CD14-positive monocyte (primary cell): ENCODE results near the gene TRABD2B. TPM values are rescaled to one million over a fixed set of nuclear protein-coding genes. Genes with fewer than 3 reads are reported as not detected.

Source experiments
- DNase-seq, 3 donors: peaks; one replicate each; pipeline ENCODE4 v3.0.0-alpha.2; 2011 to 2022
- H2AFZ ChIP-seq: 2 replicates; pipeline ENCODE4 v1.6.0; 2012; ENCODE audit warnings: mild to moderate bottlenecking, low read depth, low read length, inconsistent platforms; ENCODE audit not compliant: insufficient read depth, poor library complexity, severe bottlenecking
- H3K27ac ChIP-seq, 2 donors: 1 replicate in 1 of 2; 2 replicates in 1 of 2; pipeline ENCODE4 v1.5.1; 2012 to 2013; ENCODE audit warnings: low read length in 2 of 2, control low read depth in 1 of 2, inconsistent platforms in 1 of 2, low read depth in 1 of 2, mild to moderate bottlenecking in 1 of 2
- H3K27me3 ChIP-seq, 2 donors: one replicate each; pipeline versions ENCODE4 v1.6.0 to v1.6.1; 2011 to 2013; ENCODE audit warnings: low read length in 2 of 2; ENCODE audit not compliant: control insufficient read depth in 2 of 2, insufficient read depth in 2 of 2
- H3K36me3 ChIP-seq, 2 donors: replicated peaks in 1 of 2; 1 replicate in 1 of 2; 2 replicates in 1 of 2; pipeline versions ENCODE4 v1.5.1 to v1.6.1; 2012 to 2013; ENCODE audit warnings: low read length in 2 of 2, control low read depth in 1 of 2, inconsistent platforms in 1 of 2, mild to moderate bottlenecking in 1 of 2; ENCODE audit not compliant: insufficient read depth in 2 of 2, control insufficient read depth in 1 of 2
- H3K4me1 ChIP-seq, 2 donors: 1 replicate in 1 of 2; 2 replicates in 1 of 2; pipeline versions ENCODE4 v1.5.1 to v1.6.1; 2012 to 2013; ENCODE audit warnings: low read length in 2 of 2, control low read depth in 1 of 2, inconsistent platforms in 1 of 2, mild to moderate bottlenecking in 1 of 2, moderate library complexity in 1 of 2; ENCODE audit not compliant: insufficient read depth in 2 of 2, control insufficient read depth in 1 of 2
- H3K4me2 ChIP-seq: replicated peaks from 2 replicates; pipeline ENCODE3; 2012; ENCODE audit warnings: low read length, moderate library complexity, mild to moderate bottlenecking; ENCODE audit not compliant: poor library complexity, severe bottlenecking; ENCODE audit errors: extremely low read depth
- H3K4me3 ChIP-seq, 3 experiments: fragments of 200-600 bp in 1 of 3; sonication (generic) in 1 of 3; replicated peaks in 1 of 3; 1 replicate in 2 of 3; 2 replicates in 1 of 3; pipeline ENCODE4 v1.5.1; 2011 to 2013; ENCODE audit warnings: low read length in 3 of 3, mild to moderate bottlenecking in 3 of 3, control low read depth in 2 of 3, low read depth in 2 of 3, inconsistent platforms in 1 of 3, moderate library complexity in 1 of 3
- H3K79me2 ChIP-seq: 2 replicates; pipeline ENCODE4 v1.6.0; 2012; ENCODE audit warnings: mild to moderate bottlenecking, control low read depth, inconsistent platforms, low read length, moderate library complexity; ENCODE audit not compliant: insufficient read depth
- H3K9ac ChIP-seq: 2 replicates; pipeline ENCODE4 v1.6.0; 2017; ENCODE audit warnings: low read length, mild to moderate bottlenecking; ENCODE audit not compliant: insufficient read depth, poor library complexity, severe bottlenecking
- H3K9me3 ChIP-seq, 2 donors: replicated peaks in 1 of 2; 1 replicate in 1 of 2; 2 replicates in 1 of 2; pipeline versions ENCODE4 v1.5.1 to v1.6.1; 2012 to 2013; ENCODE audit warnings: low read length in 2 of 2, control low read depth in 1 of 2; ENCODE audit not compliant: control insufficient read depth in 1 of 2, insufficient read depth in 1 of 2
- H4K20me1 ChIP-seq: 2 replicates; pipeline ENCODE4 v1.6.0; 2012; ENCODE audit warnings: mild to moderate bottlenecking, low read length, control low read depth, moderate library complexity; ENCODE audit not compliant: insufficient read depth
- H3K27ac Mint-ChIP-seq, 7 donors: one replicate each; pipeline ENCODE4 v1.8.0; 2020; ENCODE audit warnings: mild to moderate bottlenecking in 7 of 7, mixed read lengths in 7 of 7, moderate library complexity in 6 of 7, inconsistent platforms in 2 of 7
- H3K27me3 Mint-ChIP-seq, 3 donors: one replicate each; pipeline ENCODE4 v1.8.0; 2021 to 2022; ENCODE audit warnings: low read depth in 3 of 3, mild to moderate bottlenecking in 3 of 3, mixed read lengths in 3 of 3, moderate library complexity in 3 of 3, inconsistent platforms in 1 of 3
- H3K36me3 Mint-ChIP-seq, 2 donors: one replicate each; pipeline ENCODE4 v1.8.0; 2020; ENCODE audit warnings: mixed read lengths in 2 of 2, inconsistent platforms in 1 of 2, mild to moderate bottlenecking in 1 of 2
- H3K4me1 Mint-ChIP-seq: one replicate; pipeline ENCODE4 v1.8.0; 2020; ENCODE audit warnings: mild to moderate bottlenecking, mixed read lengths
- H3K4me3 Mint-ChIP-seq, 2 donors: one replicate each; pipeline ENCODE4 v1.8.0; 2020; ENCODE audit warnings: mild to moderate bottlenecking in 2 of 2, mixed read lengths in 2 of 2, moderate library complexity in 1 of 2
- H3K9me3 Mint-ChIP-seq, 7 donors: one replicate each; pipeline ENCODE4 v1.8.0; 2020 to 2022; ENCODE audit warnings: mixed read lengths in 7 of 7, mild to moderate bottlenecking in 6 of 7, moderate library complexity in 6 of 7, inconsistent platforms in 2 of 7
- WGBS: methylation state at CpG from one replicate; pipeline ENCODE4 v1.1.5; 2013; ENCODE audit warnings: missing lambda C conversion rate; ENCODE audit not compliant: insufficient coverage; 5-methylcytosine and 5-hydroxymethylcytosine counted together
- intact Hi-C, 2 donors: fragments of 100-400 bp; cut with micrococcal nuclease; formaldehyde crosslinking; loops; one replicate each; pipeline versions ENCODE4 v1.15.0 to v1.15.1; 2023
- polyA plus RNA-seq, 3 donors: library from polyadenylated mRNA; depleted of rRNA in 1 of 3; unstranded in 2 of 3; stranded (reverse) in 1 of 3; fragments of 300-500 nt in 2 of 3; fragments of >200 nt in 1 of 3; fragmentation: Illumina TruSeq in 2 of 3; gene quantifications; 1 replicate in 2 of 3; 2 replicates in 1 of 3; pipeline ENCODE4 v1.2.3, GENCODE V29; 2012 to 2021
- TF ChIP-seq, protein P1 (sequence below): fragments of 200-600 bp; IDR thresholded peaks from one replicate; pipeline ENCODE4 v1.8.0; 2022; ENCODE audit warnings: antibody characterized with exemption, mild to moderate bottlenecking

The TRABD2B gene
- polyA plus RNA-seq, 3 donors, result not detected

DNA sequence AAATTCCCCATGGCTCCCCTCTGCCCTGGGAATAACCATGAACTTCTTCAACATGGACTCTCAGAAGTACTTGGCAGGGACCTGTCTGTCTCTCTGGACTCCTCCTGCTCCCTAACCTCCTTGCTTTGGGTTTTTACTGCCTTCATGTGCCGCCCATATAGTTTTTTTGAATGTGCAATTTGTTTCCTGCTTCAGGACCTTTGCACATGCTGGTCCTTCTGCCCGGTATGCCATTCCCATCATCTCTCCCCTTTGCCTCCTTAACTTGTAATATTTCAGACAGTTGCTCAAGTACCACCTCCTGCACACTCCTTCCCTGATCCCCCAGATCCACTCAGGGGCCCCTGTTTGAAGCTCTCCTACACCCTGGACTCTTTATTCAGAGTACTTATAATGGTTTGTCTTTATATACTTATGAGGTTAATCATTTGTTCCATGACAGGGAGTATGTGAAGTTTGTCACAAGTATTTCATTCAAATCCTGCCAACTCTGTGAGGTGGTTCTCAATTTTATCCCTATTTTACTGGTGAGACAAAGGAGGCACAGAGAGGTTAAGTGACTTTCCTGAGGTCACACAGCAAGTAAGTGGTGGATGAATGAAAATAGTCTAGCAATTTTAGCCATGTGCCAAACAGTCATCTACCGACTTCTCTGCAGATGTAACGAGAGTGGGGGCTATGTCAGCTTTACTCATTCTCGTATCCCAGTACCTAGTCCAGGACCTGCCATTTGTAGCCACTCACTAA, 180.7 kb downstream of the TRABD2B start:
- H3K4me3 Mint-ChIP-seq, result no peak overlapping the region
- no peaks in the 10 kb centered on the region for H3K4me1 ChIP-seq
- H3K4me2 ChIP-seq, result no peak overlapping the region
- H2AFZ ChIP-seq, result no peak overlapping the region
- H4K20me1 ChIP-seq, result no peaks in the 10 kb centered on the region
- H3K27ac ChIP-seq, result no peak overlapping the region
- H3K27me3 ChIP-seq, result no peaks in the 10 kb centered on the region
- no peaks in the 10 kb centered on the region for H3K9me3 Mint-ChIP-seq
- TF ChIP-seq, protein P1, sequence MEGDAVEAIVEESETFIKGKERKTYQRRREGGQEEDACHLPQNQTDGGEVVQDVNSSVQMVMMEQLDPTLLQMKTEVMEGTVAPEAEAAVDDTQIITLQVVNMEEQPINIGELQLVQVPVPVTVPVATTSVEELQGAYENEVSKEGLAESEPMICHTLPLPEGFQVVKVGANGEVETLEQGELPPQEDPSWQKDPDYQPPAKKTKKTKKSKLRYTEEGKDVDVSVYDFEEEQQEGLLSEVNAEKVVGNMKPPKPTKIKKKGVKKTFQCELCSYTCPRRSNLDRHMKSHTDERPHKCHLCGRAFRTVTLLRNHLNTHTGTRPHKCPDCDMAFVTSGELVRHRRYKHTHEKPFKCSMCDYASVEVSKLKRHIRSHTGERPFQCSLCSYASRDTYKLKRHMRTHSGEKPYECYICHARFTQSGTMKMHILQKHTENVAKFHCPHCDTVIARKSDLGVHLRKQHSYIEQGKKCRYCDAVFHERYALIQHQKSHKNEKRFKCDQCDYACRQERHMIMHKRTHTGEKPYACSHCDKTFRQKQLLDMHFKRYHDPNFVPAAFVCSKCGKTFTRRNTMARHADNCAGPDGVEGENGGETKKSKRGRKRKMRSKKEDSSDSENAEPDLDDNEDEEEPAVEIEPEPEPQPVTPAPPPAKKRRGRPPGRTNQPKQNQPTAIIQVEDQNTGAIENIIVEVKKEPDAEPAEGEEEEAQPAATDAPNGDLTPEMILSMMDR, result no peak
- no peak for DNase-seq
- H3K36me3 ChIP-seq, result no peaks in the 10 kb centered on the region
- peaks cover 3 to 5% (median 4%) of the 10 kb centered on the region in 3 donors for H3K27me3 Mint-ChIP-seq
- no peak overlapping the region for H3K9ac ChIP-seq
- H3K4me3 ChIP-seq, result no peak overlapping the region
- intact Hi-C loops, result no loop called here
- 86% methylated on average over 1 of the region's 5 CpGs for WGBS
- no peaks in the 10 kb centered on the region for H3K79me2 ChIP-seq
- peaks cover 2% of the 10 kb centered on the region for H3K4me1 Mint-ChIP-seq
- H3K9me3 ChIP-seq, result no peaks in the 10 kb centered on the region
- no peak overlapping the region for H3K27ac Mint-ChIP-seq
- H3K36me3 Mint-ChIP-seq, result no peaks in the 10 kb centered on the region

DNA sequence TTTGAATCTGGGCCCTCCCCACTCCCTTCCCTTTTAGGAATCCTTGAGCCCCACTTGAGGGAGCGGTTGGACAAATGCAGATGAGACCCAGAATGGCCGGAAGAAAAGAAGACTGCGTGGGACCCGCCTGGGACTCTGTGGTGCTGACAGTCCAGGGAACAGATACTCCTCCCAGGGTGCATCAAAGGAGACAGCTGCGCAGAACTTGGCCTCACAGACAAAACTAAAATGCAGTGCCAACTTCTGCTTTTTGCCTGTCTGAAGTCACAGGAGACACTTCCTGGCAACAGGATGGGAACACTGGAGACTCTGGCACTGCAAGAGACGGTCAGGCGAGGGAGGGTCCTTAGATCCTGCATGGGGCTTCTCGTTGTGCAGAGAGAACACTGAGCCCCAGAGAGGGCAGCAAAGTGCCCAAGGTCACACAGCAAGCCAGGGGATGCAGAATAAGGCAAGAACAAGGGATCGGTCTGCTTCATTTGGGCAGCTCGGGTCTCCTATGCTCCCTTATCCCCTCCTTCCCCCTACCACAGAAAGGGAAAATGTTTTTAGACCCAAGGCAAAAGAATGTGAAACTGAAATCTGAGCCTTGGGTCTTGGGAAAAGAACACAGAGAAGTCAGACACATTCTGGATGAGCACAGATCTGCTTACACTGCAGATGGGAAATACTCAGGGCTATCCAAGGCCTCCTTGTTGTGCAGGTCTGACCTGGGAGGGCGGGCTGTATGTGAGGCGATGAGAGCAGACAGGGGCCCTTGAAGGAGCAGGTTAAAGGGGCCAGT, 182.4 kb downstream of the TRABD2B start:
- H3K27me3 Mint-ChIP-seq, result peaks cover 2 to 8% (median 5%) of the 10 kb centered on the region in 3 donors
- no peaks in the 10 kb centered on the region for H3K36me3 ChIP-seq

More for the DNA sequence above, 182.4 kb downstream of the TRABD2B start:
- WGBS, result 50% methylated on average over 9 of the region's 12 CpGs
- H3K4me3 ChIP-seq, result no peak overlapping the region
- intact Hi-C loops, result no loop called here
- TF ChIP-seq, protein P1, result no peak
- no peak overlapping the region for H3K4me2 ChIP-seq
- H4K20me1 ChIP-seq, result no peaks in the 10 kb centered on the region
- Mint-ChIP-seq H3K9me3 (no peaks in the 10 kb centered on the region), H3K4me1 (peaks cover 2% of the 10 kb centered on the region), H3K4me3 (no peak overlapping the region), H3K36me3 (no peaks in the 10 kb centered on the region), H3K27ac (no peak overlapping the region)
- no peaks in the 10 kb centered on the region for H3K27me3 ChIP-seq
- no peak for DNase-seq
- H3K9me3 ChIP-seq, result no peaks in the 10 kb centered on the region
- no peaks in the 10 kb centered on the region for H3K79me2 ChIP-seq
- no peak overlapping the region for H3K9ac ChIP-seq
- no peak overlapping the region for H3K27ac ChIP-seq
- no peak overlapping the region for H2AFZ ChIP-seq
- no peaks in the 10 kb centered on the region for H3K4me1 ChIP-seq
